PC-9 (cell line): ENCODE results near the gene SUOX.

Experiments used
- EZH2 ChIP-seq: fragments of 200-600 bp; sonication (generic); IDR thresholded peaks from 2 replicates; pipeline ENCODE4 v1.8.0; 2017; ENCODE audit warnings: antibody characterized with exemption, low read depth
- TF ChIP-seq, protein P1 (sequence below): fragments of 200-600 bp; sonication (generic); conservative IDR thresholded peaks from 2 replicates; pipeline ENCODE4 v1.6.1; 2017; ENCODE audit warnings: mixed run types, antibody characterized with exemption, mild to moderate bottlenecking, moderate library complexity

DNA sequence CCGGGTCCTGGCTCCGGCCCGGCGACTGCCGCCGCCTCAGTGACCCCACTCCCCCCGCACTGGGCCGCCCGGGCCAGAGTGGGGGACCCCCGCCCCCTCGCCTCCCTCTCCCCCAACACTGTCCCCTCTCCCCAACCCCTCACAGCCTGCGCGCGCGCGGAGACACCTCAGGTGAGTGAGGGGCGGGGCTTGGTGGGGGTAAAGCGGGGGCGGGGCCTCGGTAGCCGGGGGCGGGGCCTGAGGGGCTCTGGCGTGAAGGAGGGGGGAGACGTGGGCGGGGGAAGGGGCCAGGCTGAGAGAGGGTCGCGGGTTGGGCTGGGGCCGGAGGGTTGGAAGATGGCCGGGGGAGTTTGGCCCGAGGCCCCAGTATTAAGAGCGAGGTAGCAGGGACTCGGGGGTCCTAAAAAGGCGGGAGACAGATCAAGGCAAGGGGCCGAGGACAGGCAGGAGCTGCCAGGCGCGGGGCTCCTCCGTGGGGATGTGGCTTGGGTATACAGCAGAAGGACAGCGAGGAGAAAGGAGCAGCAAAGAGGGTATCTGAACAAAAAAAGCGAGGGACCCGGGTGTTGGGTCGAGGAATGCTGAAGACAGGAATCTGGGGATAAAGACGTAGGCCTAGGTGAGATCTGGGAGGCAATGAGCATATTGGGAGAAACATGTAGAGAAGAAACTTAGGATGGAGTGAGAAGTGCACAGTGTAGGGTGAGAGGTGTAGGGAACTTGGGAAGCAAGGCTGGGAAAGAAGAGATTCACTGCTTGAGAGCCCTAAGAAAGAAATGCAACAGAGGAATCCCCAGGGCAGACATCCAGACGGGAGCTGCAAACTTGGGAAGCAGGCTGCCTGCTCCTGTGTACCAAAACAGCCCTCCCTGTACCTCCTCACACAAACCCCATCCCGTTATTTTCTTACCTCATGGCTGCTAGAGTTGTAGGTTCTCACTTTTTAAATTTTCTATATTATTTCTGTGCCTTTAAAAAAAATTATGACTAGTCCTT is 10.8 kb downstream of the SUOX start:
- TF ChIP-seq, protein P1, sequence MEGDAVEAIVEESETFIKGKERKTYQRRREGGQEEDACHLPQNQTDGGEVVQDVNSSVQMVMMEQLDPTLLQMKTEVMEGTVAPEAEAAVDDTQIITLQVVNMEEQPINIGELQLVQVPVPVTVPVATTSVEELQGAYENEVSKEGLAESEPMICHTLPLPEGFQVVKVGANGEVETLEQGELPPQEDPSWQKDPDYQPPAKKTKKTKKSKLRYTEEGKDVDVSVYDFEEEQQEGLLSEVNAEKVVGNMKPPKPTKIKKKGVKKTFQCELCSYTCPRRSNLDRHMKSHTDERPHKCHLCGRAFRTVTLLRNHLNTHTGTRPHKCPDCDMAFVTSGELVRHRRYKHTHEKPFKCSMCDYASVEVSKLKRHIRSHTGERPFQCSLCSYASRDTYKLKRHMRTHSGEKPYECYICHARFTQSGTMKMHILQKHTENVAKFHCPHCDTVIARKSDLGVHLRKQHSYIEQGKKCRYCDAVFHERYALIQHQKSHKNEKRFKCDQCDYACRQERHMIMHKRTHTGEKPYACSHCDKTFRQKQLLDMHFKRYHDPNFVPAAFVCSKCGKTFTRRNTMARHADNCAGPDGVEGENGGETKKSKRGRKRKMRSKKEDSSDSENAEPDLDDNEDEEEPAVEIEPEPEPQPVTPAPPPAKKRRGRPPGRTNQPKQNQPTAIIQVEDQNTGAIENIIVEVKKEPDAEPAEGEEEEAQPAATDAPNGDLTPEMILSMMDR, result no peak
- TF ChIP-seq EZH2, result no peak
